Measurements from ENCODE around the gene LIPI. TPM values are rescaled to one million over a fixed set of nuclear protein-coding genes. Genes with fewer than 3 reads are reported as not detected.

LIPI gene
- total and polyA plus RNA-seq, 2 experiments from 2014 or later: not detected

GRCh38 chr21:14097881-14098499 is 112.8 kb downstream of the LIPI start:
- Histone ChIP-seq H3K9me2 (ENCODE audit: insufficient read depth) (no peaks in the 10 kb centered on the region), H3K4me3 (no peak overlapping the region), H3K79me2 (ENCODE audit: insufficient read depth) (no peaks in the 10 kb centered on the region), H4K20me1 (ENCODE audit: insufficient read depth) (no peaks in the 10 kb centered on the region), H3K27me3 (replicated peaks; ENCODE audit: insufficient read depth) (no peaks in the 10 kb centered on the region), H3K4me1 (ENCODE audit: insufficient read depth) (no peaks in the 10 kb centered on the region), H3F3A (ENCODE audit: insufficient read depth) (no peaks in the 10 kb centered on the region), H3K36me3 (ENCODE audit: low read depth) (no peaks in the 10 kb centered on the region), H3K9ac (no peak overlapping the region), H3K27ac (no peak overlapping the region), H3K4me2 (ENCODE audit: unreplicated experiment) (no peak overlapping the region), H3K9me3 (ENCODE audit: low read depth) (no peaks in the 10 kb centered on the region), H2AFZ (no peak overlapping the region)
- DNase-seq: no peak
- WGBS, 2 experiments (ENCODE audit: low coverage in 1 of 2, low lambda C conversion rate in 2 of 2, missing lambda C conversion rate in 2 of 2): 28 to 30% methylated on average over 2 of the region's 2 CpGs
- TF ChIP-seq EZH2phosphoT487 (IDR thresholded peaks at IDR 0.05; ENCODE audit: insufficient read depth, low read depth): no peak
- in situ Hi-C loops (cut with MboI): no loop called here

DNA sequence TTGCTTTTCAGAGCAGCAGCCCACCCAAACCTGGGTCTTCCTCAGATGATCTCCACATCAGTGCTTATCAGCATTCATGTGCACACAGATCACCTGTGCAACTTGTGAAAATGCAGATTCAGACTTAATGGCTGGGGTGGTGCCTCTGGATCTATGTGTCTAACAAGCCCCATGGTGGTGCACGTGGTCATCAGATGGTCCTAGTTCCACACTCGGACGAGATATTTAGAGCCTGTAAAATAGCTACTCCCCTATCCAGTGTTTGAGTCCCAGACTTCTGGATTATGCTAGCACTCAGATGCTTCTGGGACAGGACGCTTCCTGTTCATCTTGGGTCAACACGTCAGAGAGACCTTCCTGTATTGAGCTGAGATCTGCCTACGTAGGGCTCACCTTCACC is 114.2 kb downstream of the LIPI start:
- no peaks in the 10 kb centered on the region for H4K20me1 ChIP-seq (ENCODE audit: insufficient read depth)
- H3K27ac ChIP-seq: no peak overlapping the region
- 20% methylated on average over 6 of the region's 6 CpGs for WGBS, 2 experiments (ENCODE audit: low coverage in 1 of 2, low lambda C conversion rate in 2 of 2, missing lambda C conversion rate in 2 of 2)
- H3K27me3 ChIP-seq (replicated peaks; ENCODE audit: insufficient read depth): no peaks in the 10 kb centered on the region
- no peak overlapping the region for H3K4me3 ChIP-seq
- H3K4me2 ChIP-seq (ENCODE audit: unreplicated experiment): no peak overlapping the region
- no peaks in the 10 kb centered on the region for H3K9me3 ChIP-seq (ENCODE audit: low read depth)
- in situ Hi-C loops (cut with MboI): no loop called here
- H3K79me2 ChIP-seq (ENCODE audit: insufficient read depth): no peaks in the 10 kb centered on the region
- no peaks in the 10 kb centered on the region for H3K9me2 ChIP-seq (ENCODE audit: insufficient read depth)
- H3K4me1 ChIP-seq (ENCODE audit: insufficient read depth): no peaks in the 10 kb centered on the region
- no peak for DNase-seq
- H3F3A ChIP-seq (ENCODE audit: insufficient read depth): no peaks in the 10 kb centered on the region
- no peak overlapping the region for H3K9ac ChIP-seq
- H2AFZ ChIP-seq: no peak overlapping the region
- H3K36me3 ChIP-seq (ENCODE audit: low read depth): no peaks in the 10 kb centered on the region
- TF ChIP-seq EZH2phosphoT487 (IDR thresholded peaks at IDR 0.05; ENCODE audit: insufficient read depth, low read depth) (no peak), EZH2 (IDR thresholded peaks at IDR 0.05; ENCODE audit: insufficient read depth, poor library complexity, severe bottlenecking) (no peak)

GRCh38 chr21:14096172-14096571 is 114.6 kb downstream of the LIPI start:
- Histone ChIP-seq H3K9me2 (ENCODE audit: insufficient read depth) (no peaks in the 10 kb centered on the region), H4K20me1 (ENCODE audit: insufficient read depth) (no peaks in the 10 kb centered on the region), H3K36me3 (ENCODE audit: low read depth) (no peaks in the 10 kb centered on the region), H3K4me1 (ENCODE audit: insufficient read depth) (no peaks in the 10 kb centered on the region), H3K27me3 (replicated peaks; ENCODE audit: insufficient read depth) (no peaks in the 10 kb centered on the region), H3K4me3 (no peak overlapping the region), H3K9ac (no peak overlapping the region), H3F3A (ENCODE audit: insufficient read depth) (no peaks in the 10 kb centered on the region), H3K27ac (no peak overlapping the region), H3K4me2 (ENCODE audit: unreplicated experiment) (no peak overlapping the region), H2AFZ (no peak overlapping the region), H3K79me2 (ENCODE audit: insufficient read depth) (no peaks in the 10 kb centered on the region), H3K9me3 (ENCODE audit: low read depth) (no peaks in the 10 kb centered on the region)
- 4 to 15% methylated on average over 4 of the region's 4 CpGs for WGBS, 2 experiments (ENCODE audit: low coverage in 1 of 2, low lambda C conversion rate in 2 of 2, missing lambda C conversion rate in 2 of 2)
- no peak for DNase-seq
- in situ Hi-C loops (cut with MboI): no loop called here
- no peak for TF ChIP-seq EZH2phosphoT487 (IDR thresholded peaks at IDR 0.05; ENCODE audit: insufficient read depth, low read depth)
- no peak for TF ChIP-seq EZH2 (IDR thresholded peaks at IDR 0.05; ENCODE audit: insufficient read depth, poor library complexity, severe bottlenecking)

- no peak for DNase-seq
- Histone ChIP-seq H3K9me2 (ENCODE audit: insufficient read depth) (no peaks in the 10 kb centered on the region), H3K36me3 (ENCODE audit: low read depth) (no peaks in the 10 kb centered on the region), H3K4me2 (ENCODE audit: unreplicated experiment) (no peak overlapping the region), H3K27me3 (replicated peaks; ENCODE audit: insufficient read depth) (no peaks in the 10 kb centered on the region), H3K79me2 (ENCODE audit: insufficient read depth) (no peaks in the 10 kb centered on the region), H3F3A (ENCODE audit: insufficient read depth) (no peaks in the 10 kb centered on the region), H4K20me1 (ENCODE audit: insufficient read depth) (no peaks in the 10 kb centered on the region), H2AFZ (no peak overlapping the region), H3K4me3 (no peak overlapping the region), H3K4me1 (ENCODE audit: insufficient read depth) (no peaks in the 10 kb centered on the region), H3K9ac (no peak overlapping the region), H3K9me3 (ENCODE audit: low read depth) (no peaks in the 10 kb centered on the region), H3K27ac (no peak overlapping the region)
- WGBS, 2 experiments (ENCODE audit: low coverage in 1 of 2, low lambda C conversion rate in 2 of 2, missing lambda C conversion rate in 2 of 2): 23 to 33% methylated on average over 2 of the region's 2 CpGs
- no peak for TF ChIP-seq EZH2 (IDR thresholded peaks at IDR 0.05; ENCODE audit: insufficient read depth, poor library complexity, severe bottlenecking)
- no peak for TF ChIP-seq EZH2phosphoT487 (IDR thresholded peaks at IDR 0.05; ENCODE audit: insufficient read depth, low read depth)
- in situ Hi-C loops (cut with MboI): no loop called here
Measured at GRCh38 chr21:14095056-14095455, 115.7 kb downstream of the LIPI start.

All from GM23248 (cell line).